Activated CD4-positive, alpha-beta T cell treated with anti-CD3 and anti-CD28 coated beads, Interleukin-10, Interleukin-2, amounts not matched to agents 100 ng/mL and 50 ng/mL, durations not matched to agents 16 hours and 8 hours (primary cell): ENCODE results near the gene CDH24.
A peak's percentile ranks its signal among the peaks of the same experiment; 100 is the strongest.

Experiments
- DNase-seq: peaks from one replicate; pipeline ENCODE4 v3.0.0-alpha.2; 2020

Gene CDH24

GRCh38 chr14:23089498-23090253, 32.4 kb upstream of the CDH24 start:
- DNase-seq, result no peak

GRCh38 chr14:23086565-23086964, 29.2 kb upstream of the CDH24 start:
- no peak for DNase-seq

- peak; percentile 31 for DNase-seq
Measured at GRCh38 chr14:23085458-23085857, 28.1 kb upstream of the CDH24 start.

- no peak for DNase-seq
Measured at GRCh38 chr14:23080474-23080873, 23.2 kb upstream of the CDH24 start.

GRCh38 chr14:23079716-23080115, 22.4 kb upstream of the CDH24 start:
- no peak for DNase-seq

- DNase-seq, result no peak
Measured at GRCh38 chr14:23078692-23079116, 21.4 kb upstream of the CDH24 start.

- no peak for DNase-seq
Measured at GRCh38 chr14:23077962-23078361, 20.6 kb upstream of the CDH24 start.

- peak; percentile 48 for DNase-seq
Measured at GRCh38 chr14:23076785-23077408, 19.6 kb upstream of the CDH24 start.

- DNase-seq, result no peak
Measured at GRCh38 chr14:23074906-23075305, 17.6 kb upstream of the CDH24 start.

GRCh38 chr14:23071921-23072539, 14.7 kb upstream of the CDH24 start:
- no peak for DNase-seq

- DNase-seq, result peak; percentile 91
Measured at GRCh38 chr14:23071244-23071920, 14.1 kb upstream of the CDH24 start.

- no peak for DNase-seq
Measured at GRCh38 chr14:23070262-23071129, 13.2 kb upstream of the CDH24 start.

GRCh38 chr14:23069413-23069806, 12.1 kb upstream of the CDH24 start:
- no peak for DNase-seq

GRCh38 chr14:23068789-23069412, 11.6 kb upstream of the CDH24 start:
- peak; percentile 87 for DNase-seq

- no peak for DNase-seq
Measured at GRCh38 chr14:23067847-23068788, 10.8 kb upstream of the CDH24 start.

GRCh38 chr14:23066855-23067744, 9.8 kb upstream of the CDH24 start:
- DNase-seq, result no peak

- no peak for DNase-seq
Measured at GRCh38 chr14:23066368-23066767, 9.0 kb upstream of the CDH24 start.

- DNase-seq, result no peak
Measured at GRCh38 chr14:23063601-23064000, 6.3 kb upstream of the CDH24 start.

GRCh38 chr14:23062002-23062401, 4.7 kb upstream of the CDH24 start:
- no peak for DNase-seq
